Measurements from ENCODE around the gene DOCK3. TPM values are rescaled to one million over a fixed set of nuclear protein-coding genes. Genes with fewer than 3 reads are reported as not detected.

The DOCK3 gene
- total and polyA plus RNA-seq, 10 of the 15 experiments (the other 5 are each of a cell fraction or from before 2014, with no cell fraction given): 0.02 to 0.52 (median 0.04) TPM; not detected in 5

GRCh38 chr3:50674349-50675178 is at the start of gene DOCK3 (continued):
- no peak for TF ChIP-seq CEBPZ (IDR thresholded peaks at IDR 0.05; ENCODE audit: low read depth, low read length)
- TF ChIP-seq RAD51 (IDR thresholded peaks at IDR 0.05): no peak
- TF ChIP-seq ZNF217 (IDR thresholded peaks at IDR 0.05): peak; percentile 48; the same call in 1 of the 2 replicates
- TF ChIP-seq EGR1 (IDR thresholded peaks at IDR 0.05; ENCODE audit: borderline replicate concordance in 1 of 2, low read depth in 2 of 2, low read length in 2 of 2): 0 out of 3 replicates have a peak, but pooled peaks of 1 of the 2 experiments have one; percentile 1
- no peak for TF ChIP-seq ZBTB4 (CRISPR knock-in tag; IDR thresholded peaks at IDR 0.05)
- TF ChIP-seq EP300 (IDR thresholded peaks at IDR 0.05; ENCODE audit: borderline replicate concordance in 1 of 2, control insufficient read depth in 1 of 2, low read depth in 2 of 2, low read length in 2 of 2): no peak
- 0 out of 2 replicates have a peak, but pooled peaks have one; percentile 12 for TF ChIP-seq NR2F1 (conservative IDR thresholded peaks at IDR 0.05)
- TF ChIP-seq TAF1 (IDR thresholded peaks at IDR 0.05; ENCODE audit: borderline replicate concordance, low read depth, low read length): no peak
